ENCODE data around the gene HGD.
"Not testable (repeated sequence)": the region's sequence is repeated elsewhere in the genome, so short reads cannot be mapped to it uniquely, and the experiment has no call there.

Gene HGD

GRCh38 chr3:120622870-120623726 lies 58.9 kb downstream of the HGD start:
- Histone ChIP-seq H3K27ac (ENCODE audit: low read depth, low read length) (no peak overlapping the region), H3K79me2 (ENCODE audit: control insufficient read depth, low read length) (no peaks in the 10 kb centered on the region), H3K4me2 (ENCODE audit: low read length) (no peak overlapping the region)

GRCh38 chr3:120622457-120622856 lies 59.6 kb downstream of the HGD start:
- H3K4me2 ChIP-seq (ENCODE audit: low read length) = no peak overlapping the region
- H3K9me2 ChIP-seq (replicated peaks; ENCODE audit: control insufficient read depth, low read length) = no peaks in the 10 kb centered on the region
- no peak overlapping the region for H3K4me3 ChIP-seq (ENCODE audit: low read length)
- H3K27me3 ChIP-seq (ENCODE audit: control insufficient read depth, low read length) = no peaks in the 10 kb centered on the region
- no peaks in the 10 kb centered on the region for H4K20me1 ChIP-seq (ENCODE audit: control insufficient read depth, insufficient read depth, low read depth, low read length)
- TF ChIP-seq EZH2phosphoT487 (IDR thresholded peaks at IDR 0.05; ENCODE audit: borderline replicate concordance, low read length) (no peak), CTCF (IDR thresholded peaks at IDR 0.05; ENCODE audit: low read depth, low read length, poor library complexity, severe bottlenecking) (no peak)
- no peaks in the 10 kb centered on the region for H3K4me1 ChIP-seq (ENCODE audit: control insufficient read depth, low read length)
- no peaks in the 10 kb centered on the region for H3F3A ChIP-seq (ENCODE audit: control insufficient read depth, insufficient read depth)
- H3K36me3 ChIP-seq (ENCODE audit: control insufficient read depth, low read length) = no peaks in the 10 kb centered on the region
- H3K9me3 ChIP-seq (ENCODE audit: control insufficient read depth, insufficient read depth, low read length) = peaks cover 19% of the 10 kb centered on the region
- H3K79me2 ChIP-seq (ENCODE audit: control insufficient read depth, low read length) = no peaks in the 10 kb centered on the region
- H3K27ac ChIP-seq (ENCODE audit: low read depth, low read length) = no peak overlapping the region

More at GRCh38 chr3:120622870-120623726, 58.9 kb downstream of the HGD start:
- no peak overlapping the region for H3K4me3 ChIP-seq (ENCODE audit: low read length)
- TF ChIP-seq CTCF (IDR thresholded peaks at IDR 0.05; ENCODE audit: low read depth, low read length, poor library complexity, severe bottlenecking) (peak; percentile 49), EZH2phosphoT487 (IDR thresholded peaks at IDR 0.05; ENCODE audit: borderline replicate concordance, low read length) (no peak)
- peaks cover 19% of the 10 kb centered on the region for H3K9me3 ChIP-seq (ENCODE audit: control insufficient read depth, insufficient read depth, low read length)
- H3K4me1 ChIP-seq (ENCODE audit: control insufficient read depth, low read length) = no peaks in the 10 kb centered on the region
- no peaks in the 10 kb centered on the region for H3F3A ChIP-seq (ENCODE audit: control insufficient read depth, insufficient read depth)
- no peaks in the 10 kb centered on the region for H3K9me2 ChIP-seq (replicated peaks; ENCODE audit: control insufficient read depth, low read length)
- no peaks in the 10 kb centered on the region for H4K20me1 ChIP-seq (ENCODE audit: control insufficient read depth, insufficient read depth, low read depth, low read length)
- H3K36me3 ChIP-seq (ENCODE audit: control insufficient read depth, low read length) = no peaks in the 10 kb centered on the region
- no peaks in the 10 kb centered on the region for H3K27me3 ChIP-seq (ENCODE audit: control insufficient read depth, low read length)

- H4K20me1 ChIP-seq (ENCODE audit: control insufficient read depth, insufficient read depth, low read depth, low read length); H3K4me2 ChIP-seq (ENCODE audit: low read length); H3F3A ChIP-seq (ENCODE audit: control insufficient read depth, insufficient read depth); H3K9me3 ChIP-seq (ENCODE audit: control insufficient read depth, insufficient read depth, low read length); H3K79me2 ChIP-seq (ENCODE audit: control insufficient read depth, low read length); H3K4me1 ChIP-seq (ENCODE audit: control insufficient read depth, low read length); H3K27me3 ChIP-seq (ENCODE audit: control insufficient read depth, low read length); H3K27ac ChIP-seq (ENCODE audit: low read depth, low read length); H3K36me3 ChIP-seq (ENCODE audit: control insufficient read depth, low read length); H3K4me3 ChIP-seq (ENCODE audit: low read length); H3K9me2 ChIP-seq (replicated peaks; ENCODE audit: control insufficient read depth, low read length): not testable (repeated sequence)
Measured at GRCh38 chr3:120616745-120617144, 65.3 kb downstream of the HGD start.

GRCh38 chr3:120615847-120616609 lies 66.0 kb downstream of the HGD start:
- no peak overlapping the region for H3K4me3 ChIP-seq (ENCODE audit: low read length)
- no peaks in the 10 kb centered on the region for H3K9me3 ChIP-seq (ENCODE audit: control insufficient read depth, insufficient read depth, low read length)
- no peak overlapping the region for H3K4me2 ChIP-seq (ENCODE audit: low read length)
- no peaks in the 10 kb centered on the region for H3K36me3 ChIP-seq (ENCODE audit: control insufficient read depth, low read length)
- H3K4me1 ChIP-seq (ENCODE audit: control insufficient read depth, low read length) = peaks cover 5% of the 10 kb centered on the region; the same call in 1 of the 2 replicates
- H3K9me2 ChIP-seq (replicated peaks; ENCODE audit: control insufficient read depth, low read length) = no peaks in the 10 kb centered on the region
- no peaks in the 10 kb centered on the region for H4K20me1 ChIP-seq (ENCODE audit: control insufficient read depth, insufficient read depth, low read depth, low read length)
- H3K79me2 ChIP-seq (ENCODE audit: control insufficient read depth, low read length) = no peaks in the 10 kb centered on the region
- no peak for TF ChIP-seq CTCF (IDR thresholded peaks at IDR 0.05; ENCODE audit: low read depth, low read length, poor library complexity, severe bottlenecking)
- no peak for TF ChIP-seq EZH2phosphoT487 (IDR thresholded peaks at IDR 0.05; ENCODE audit: borderline replicate concordance, low read length)
- H3K27me3 ChIP-seq (ENCODE audit: control insufficient read depth, low read length) = 0 out of 2 replicates have a peak, but pooled peaks cover 2% of the 10 kb centered on the region
- H3K27ac ChIP-seq (ENCODE audit: low read depth, low read length) = no peak overlapping the region
- no peaks in the 10 kb centered on the region for H3F3A ChIP-seq (ENCODE audit: control insufficient read depth, insufficient read depth)

Data from DOHH2 (cell line).